ENCODE results near the gene POLG. TPM values are rescaled to one million over a fixed set of nuclear protein-coding genes. Genes with fewer than 3 reads are reported as not detected.
A peak's percentile ranks its signal among the peaks of the same experiment; 100 is the strongest.

The POLG gene
- total RNA-seq, 4 donors from 2014 or later = 38.4 to 60.7 (median 52.9) TPM

DNA sequence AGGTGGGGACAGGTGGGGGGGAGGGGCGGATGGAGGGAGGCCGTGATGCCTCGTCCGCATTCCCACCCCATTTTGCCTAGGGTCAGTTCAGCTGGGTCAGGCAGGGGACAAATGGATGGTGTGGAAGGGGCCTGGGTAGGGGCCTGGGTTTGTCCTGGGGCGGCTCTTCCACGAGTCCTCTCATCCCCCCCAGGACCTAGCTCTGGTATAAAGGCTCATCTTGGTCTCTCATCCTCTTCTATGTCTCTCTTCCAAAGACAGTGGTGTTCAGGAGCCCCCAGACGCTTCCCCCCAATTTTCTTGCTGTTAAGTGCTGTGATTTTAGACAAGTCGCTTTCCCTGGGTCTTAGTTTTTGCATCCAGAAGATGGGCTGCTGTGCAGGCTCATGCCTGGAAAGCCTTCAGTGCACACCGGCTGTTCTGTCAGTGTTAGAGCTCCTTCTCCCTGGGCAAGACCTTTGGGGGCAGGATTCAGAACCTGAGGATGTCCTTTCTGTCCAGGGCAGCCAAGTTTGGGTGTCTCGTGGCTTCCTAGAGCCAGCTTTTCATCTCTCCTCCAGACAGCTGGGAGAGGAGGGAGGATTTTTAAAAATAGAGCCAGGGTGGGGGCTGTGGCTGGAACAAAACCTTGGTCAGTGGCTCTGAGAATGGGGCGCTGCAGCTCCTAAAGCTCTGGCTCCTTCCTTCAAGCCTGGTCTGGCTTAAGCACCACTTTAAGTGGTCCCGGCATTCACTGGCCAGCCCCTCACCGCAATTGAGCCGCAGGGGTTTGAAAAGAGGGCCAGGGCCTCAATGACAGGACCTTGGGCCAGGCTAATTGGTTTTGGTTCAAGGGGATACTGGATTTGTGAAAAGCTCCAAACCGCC lies 37.7 kb upstream of the POLG start:
- intact Hi-C loops (cut with DNase I) = no loop called here
- Histone ChIP-seq H3K4me1 (peaks cover 5 to 40% (median 17%) of the 10 kb centered on the region in 3 donors), H3K4me3 (no peak overlapping the region), H3K36me3 (no peaks in the 10 kb centered on the region), H3K27ac (no peak overlapping the region), H3K27me3 (peaks cover 29 to 100% (median 53%) of the 10 kb centered on the region in 4 donors), H3K9me3 (no peaks in the 10 kb centered on the region)
- DNase-seq = no peak
- TF ChIP-seq, protein P1, sequence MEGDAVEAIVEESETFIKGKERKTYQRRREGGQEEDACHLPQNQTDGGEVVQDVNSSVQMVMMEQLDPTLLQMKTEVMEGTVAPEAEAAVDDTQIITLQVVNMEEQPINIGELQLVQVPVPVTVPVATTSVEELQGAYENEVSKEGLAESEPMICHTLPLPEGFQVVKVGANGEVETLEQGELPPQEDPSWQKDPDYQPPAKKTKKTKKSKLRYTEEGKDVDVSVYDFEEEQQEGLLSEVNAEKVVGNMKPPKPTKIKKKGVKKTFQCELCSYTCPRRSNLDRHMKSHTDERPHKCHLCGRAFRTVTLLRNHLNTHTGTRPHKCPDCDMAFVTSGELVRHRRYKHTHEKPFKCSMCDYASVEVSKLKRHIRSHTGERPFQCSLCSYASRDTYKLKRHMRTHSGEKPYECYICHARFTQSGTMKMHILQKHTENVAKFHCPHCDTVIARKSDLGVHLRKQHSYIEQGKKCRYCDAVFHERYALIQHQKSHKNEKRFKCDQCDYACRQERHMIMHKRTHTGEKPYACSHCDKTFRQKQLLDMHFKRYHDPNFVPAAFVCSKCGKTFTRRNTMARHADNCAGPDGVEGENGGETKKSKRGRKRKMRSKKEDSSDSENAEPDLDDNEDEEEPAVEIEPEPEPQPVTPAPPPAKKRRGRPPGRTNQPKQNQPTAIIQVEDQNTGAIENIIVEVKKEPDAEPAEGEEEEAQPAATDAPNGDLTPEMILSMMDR (IDR thresholded peaks at IDR 0.05) = no peak
- TF ChIP-seq POLR2A (IDR thresholded peaks at IDR 0.05) = no peak
- WGBS, 2 donors = 46 to 52% methylated on average over 9 to 11 of the region's 15 CpGs

DNA sequence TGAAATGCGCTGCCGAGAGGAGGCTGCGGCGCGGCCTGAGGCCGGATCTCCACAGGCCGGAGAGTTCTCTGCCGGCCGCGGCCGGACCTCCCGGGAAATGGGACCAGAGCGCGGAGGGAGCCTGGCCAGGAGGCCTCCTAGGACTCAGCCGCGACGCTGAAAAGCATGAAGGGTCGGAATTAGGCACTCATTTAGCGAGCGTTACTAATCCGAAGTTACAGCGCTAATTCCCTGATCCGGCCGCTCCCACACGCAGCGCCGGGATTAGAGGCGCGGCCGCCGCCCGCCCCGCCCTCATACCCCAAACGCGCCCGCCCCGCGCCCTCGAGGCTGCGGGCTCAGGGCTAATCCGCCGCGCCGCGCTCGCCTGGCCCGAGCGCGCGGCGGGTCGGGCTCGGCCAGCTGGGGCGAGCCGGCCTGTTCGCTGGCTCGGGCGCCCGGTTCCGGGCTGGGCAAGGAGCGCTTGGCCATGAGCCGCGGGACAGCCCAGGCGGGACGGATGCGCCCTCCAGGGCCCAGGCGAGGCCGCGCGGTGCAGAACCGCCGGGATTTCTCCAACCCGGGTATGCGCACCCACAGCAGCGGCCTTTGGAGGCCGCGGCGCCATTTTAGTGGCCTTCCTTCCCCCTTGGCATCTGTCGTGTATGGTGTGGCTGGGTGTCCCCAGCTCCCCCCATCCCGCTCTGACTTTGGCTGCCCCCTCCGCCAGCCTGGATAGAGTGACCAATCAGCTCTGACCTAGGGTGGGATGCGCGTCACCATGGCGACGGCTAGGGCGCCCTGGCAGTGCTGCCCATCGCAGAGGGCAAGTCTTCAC lies 36.8 kb upstream of the POLG start:
- peak overlapping the region in 3 of 4 donors; percentile 4 to 51 (median 33) for H3K4me3 ChIP-seq
- no peak for DNase-seq
- H3K4me1 ChIP-seq = peaks cover 6 to 45% (median 19%) of the 10 kb centered on the region in 3 donors
- peaks cover 31 to 100% (median 57%) of the 10 kb centered on the region in 4 donors for H3K27me3 ChIP-seq
- no peaks in the 10 kb centered on the region for H3K36me3 ChIP-seq
- intact Hi-C loops (cut with DNase I) = no loop called here
- 1% methylated on average over 16 of the region's 87 CpGs; no CpG with 5 or more reads in 1 of the 2 donors for WGBS, 2 donors
- TF ChIP-seq, protein P1 (IDR thresholded peaks at IDR 0.05) = no peak
- TF ChIP-seq POLR2A (IDR thresholded peaks at IDR 0.05) = no peak
- H3K27ac ChIP-seq = no peak overlapping the region
- no peaks in the 10 kb centered on the region for H3K9me3 ChIP-seq

DNA sequence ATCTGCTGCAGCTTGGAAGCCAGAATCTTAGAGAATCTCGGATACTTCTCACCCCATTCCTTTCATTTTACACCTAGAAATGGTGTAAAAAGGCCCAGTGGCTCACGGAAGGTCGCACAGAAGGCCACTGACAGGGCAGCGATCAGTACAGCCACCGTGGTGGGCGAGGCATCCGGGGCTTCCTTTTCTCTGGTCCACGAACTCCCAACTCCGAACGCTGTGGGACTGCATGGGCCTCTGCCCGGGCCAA lies 36.3 kb upstream of the POLG start:
- WGBS, 2 donors = 0 to 14% methylated on average over 1 of the region's 11 CpGs
- H3K27me3 ChIP-seq = peaks cover 31 to 100% (median 63%) of the 10 kb centered on the region in 4 donors
- no peaks in the 10 kb centered on the region for H3K36me3 ChIP-seq
- peak overlapping the region in 3 of 4 donors; percentile 4 to 51 (median 33) for H3K4me3 ChIP-seq
- intact Hi-C loops (cut with DNase I) = no loop called here
- no peak overlapping the region for H3K27ac ChIP-seq
- TF ChIP-seq, protein P1 (IDR thresholded peaks at IDR 0.05) = no peak
- TF ChIP-seq POLR2A (IDR thresholded peaks at IDR 0.05) = no peak
- DNase-seq = no peak
- no peaks in the 10 kb centered on the region for H3K9me3 ChIP-seq
- H3K4me1 ChIP-seq = peaks cover 6 to 45% (median 19%) of the 10 kb centered on the region in 3 donors

DNA sequence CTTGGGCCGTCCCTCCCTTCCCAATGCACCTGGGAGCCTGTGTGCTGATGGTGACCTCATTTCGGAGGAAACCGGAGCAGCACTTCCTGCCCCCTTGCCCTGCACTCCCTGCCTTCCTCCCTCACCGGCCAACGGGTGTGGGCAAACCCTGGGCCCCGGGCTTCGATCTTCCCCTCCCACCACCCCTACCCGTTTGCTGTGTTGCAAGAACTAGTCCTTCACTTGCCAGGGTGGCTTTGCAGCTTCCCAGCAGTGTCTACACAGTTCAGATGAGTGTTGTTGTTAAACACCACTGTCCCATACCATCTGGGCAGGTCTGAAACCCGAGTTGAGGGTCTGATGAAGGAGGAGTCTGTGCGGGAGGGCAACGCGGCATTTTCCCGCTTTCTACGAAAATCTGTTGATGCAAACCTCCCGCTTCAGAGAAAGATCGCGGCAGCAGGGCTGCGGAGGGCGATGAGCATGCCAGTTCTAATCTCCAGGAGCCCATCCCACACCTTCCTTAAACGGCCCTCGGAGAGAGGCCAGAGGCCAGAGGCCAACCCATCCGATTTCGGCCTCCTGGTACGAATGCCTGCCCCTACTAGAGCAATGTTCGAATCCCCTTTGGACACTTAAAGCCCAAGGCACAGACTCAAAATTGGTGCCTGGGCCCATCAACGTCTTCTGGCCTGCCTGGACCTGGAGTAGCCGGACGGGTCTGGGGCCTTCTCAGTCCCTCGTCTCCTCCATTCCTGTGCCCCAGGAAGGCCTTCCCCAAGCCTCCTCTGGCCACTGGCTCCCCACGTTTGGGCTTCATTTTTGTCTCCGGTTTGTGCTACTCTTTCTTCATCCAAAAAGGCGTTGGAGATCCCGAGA lies 35.7 kb upstream of the POLG start:
- H3K36me3 ChIP-seq = no peaks in the 10 kb centered on the region
- H3K27ac ChIP-seq = no peak overlapping the region
- WGBS, 2 donors = 6 to 13% methylated on average over 19 to 28 of the region's 33 CpGs
- H3K4me3 ChIP-seq = peak overlapping the region in 1 of 4 donors; percentile 51
- H3K27me3 ChIP-seq = peaks cover 31 to 100% (median 68%) of the 10 kb centered on the region in 4 donors
- intact Hi-C loops (cut with DNase I) = no loop called here
- H3K4me1 ChIP-seq = peaks cover 6 to 45% (median 19%) of the 10 kb centered on the region in 3 donors
- DNase-seq = no peak
- H3K9me3 ChIP-seq = no peaks in the 10 kb centered on the region
- no peak for TF ChIP-seq POLR2A (IDR thresholded peaks at IDR 0.05)
- TF ChIP-seq, protein P1 (IDR thresholded peaks at IDR 0.05) = no peak

Data from esophagus squamous epithelium (tissue), 5 donors.